Esophagus squamous epithelium (tissue), 4 donors: ENCODE results near the gene MTRFR.

Source experiments
- CTCF ChIP-seq, 6 experiments: fragments of 450-650 bp in 4 of 6; fragments of 200-600 bp in 2 of 6; sonication (generic) in 2 of 6; IDR thresholded peaks; one replicate each; pipeline ENCODE4 v1.5.1; 2016 to 2019; ENCODE audit warnings: antibody characterized with exemption in 6 of 6, mild to moderate bottlenecking in 4 of 6, moderate library complexity in 4 of 6
- POLR2A ChIP-seq, 4 donors: fragments of 450-650 bp; IDR thresholded peaks; one replicate each; pipeline ENCODE4 v1.6.1; 2017; ENCODE audit warnings: antibody characterized with exemption in 4 of 4, mild to moderate bottlenecking in 4 of 4, moderate library complexity in 3 of 4

DNA sequence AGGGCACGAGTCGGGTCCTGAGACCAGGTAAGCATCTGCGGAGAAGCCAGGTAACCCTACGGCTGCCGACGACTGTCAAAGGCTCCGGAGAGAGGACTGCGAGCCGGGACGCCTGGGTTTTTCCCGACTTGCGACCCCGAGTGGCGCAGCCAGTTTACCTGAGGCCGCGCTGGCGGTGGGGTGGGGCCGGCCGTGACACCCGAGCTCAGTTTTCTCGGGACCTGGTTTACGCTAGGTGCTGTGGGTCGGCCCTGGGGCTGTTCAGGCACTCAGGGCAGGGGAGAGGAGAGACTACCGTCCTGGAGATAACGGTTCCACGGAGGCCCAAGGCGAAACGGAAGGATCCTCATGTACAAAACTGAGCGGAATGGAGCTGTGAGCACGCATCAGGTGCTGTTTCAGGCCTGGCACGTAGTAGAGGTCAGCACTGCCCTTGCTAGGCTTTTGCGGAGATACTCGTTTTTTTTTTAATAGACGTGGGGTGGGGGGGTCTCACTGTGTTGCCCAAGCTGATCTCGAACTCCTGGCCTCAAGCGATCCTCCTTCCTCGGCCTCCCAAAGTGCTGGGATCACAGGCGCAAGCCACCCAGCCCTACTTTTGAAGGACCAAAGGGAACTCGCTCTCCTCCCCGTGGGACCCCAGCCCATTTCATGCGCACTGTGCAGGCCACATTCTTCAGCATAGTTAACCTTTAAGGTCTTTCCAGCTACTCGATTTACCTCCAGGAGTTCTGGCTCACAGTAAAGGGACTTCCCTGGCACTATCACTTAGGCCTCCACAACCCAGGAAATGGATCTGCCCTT is 471 bp downstream of the MTRFR start:
- no peak for TF ChIP-seq CTCF (IDR thresholded peaks at IDR 0.05)
- peak in 1 of 4 donors; percentile 8 for TF ChIP-seq POLR2A (IDR thresholded peaks at IDR 0.05)
